ENCODE data around the gene ALOXE3. TPM values are rescaled to one million over a fixed set of nuclear protein-coding genes. Genes with fewer than 3 reads are reported as not detected.

The ALOXE3 gene
- total RNA-seq, 1 experiment from 2014 or later, result 0.13 TPM

DNA sequence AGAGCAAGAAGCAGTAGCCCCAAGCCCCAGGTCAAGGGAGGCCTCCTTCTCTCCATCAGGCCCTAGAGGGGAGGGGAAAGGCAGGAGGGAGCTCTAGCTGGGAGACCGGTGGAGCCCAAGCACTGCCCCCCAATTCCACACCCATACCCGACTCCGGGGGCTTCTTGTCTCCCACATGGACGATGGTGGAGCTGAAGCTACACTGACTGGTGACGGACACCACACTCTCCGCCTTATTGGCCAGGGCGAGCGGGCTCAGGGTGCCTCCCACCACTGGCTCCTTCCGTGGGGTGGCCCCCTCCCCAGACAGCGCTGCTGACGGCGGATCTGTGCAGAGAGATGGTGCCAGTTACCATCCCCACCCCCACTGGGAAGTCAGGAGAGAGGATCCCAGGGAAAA lies 27.5 kb upstream of the ALOXE3 start:
- Histone ChIP-seq H3K4me1 (ENCODE audit: insufficient read depth, low read length) (no peaks in the 10 kb centered on the region), H2BK120ac (ENCODE audit: low read depth, low read length, poor library complexity, severe bottlenecking) (no peak overlapping the region), H4K8ac (replicated peaks; ENCODE audit: insufficient read length, low read depth, low read length) (no peak overlapping the region), H4K91ac (ENCODE audit: insufficient read length, low read depth, low read length) (no peak overlapping the region), H3K79me2 (ENCODE audit: insufficient read depth, low read length) (no peaks in the 10 kb centered on the region), H2AK5ac (ENCODE audit: insufficient read length, low read length) (no peak overlapping the region), H2AFZ (ENCODE audit: low read length) (no peak overlapping the region), H3T11ph (ENCODE audit: low read length) (no peak overlapping the region), H3K9ac (ENCODE audit: extremely low read depth, insufficient read length, low read length) (no peak overlapping the region), H3K4me2 (ENCODE audit: insufficient read depth, insufficient read length, low read length) (no peak overlapping the region), H3K23ac (ENCODE audit: insufficient read length, low read depth, low read length) (no peak overlapping the region), H4K20me1 (ENCODE audit: control insufficient read depth, insufficient read depth, insufficient read length) (no peaks in the 10 kb centered on the region), H2BK12ac (ENCODE audit: insufficient read length, low read depth, low read length) (no peak overlapping the region), H3K27me3 (ENCODE audit: insufficient read depth, low read length) (no peaks in the 10 kb centered on the region), H2BK15ac (ENCODE audit: low read depth, low read length) (no peak overlapping the region), H3K4ac (ENCODE audit: low read depth, low read length) (no peak overlapping the region), H3K9me3 (ENCODE audit: control insufficient read depth, low read depth, low read length) (no peaks in the 10 kb centered on the region), H2BK20ac (ENCODE audit: low read depth, low read length, poor library complexity, severe bottlenecking) (no peak overlapping the region), H3K14ac (ENCODE audit: insufficient read depth, low read length) (no peak overlapping the region), H4K5ac (ENCODE audit: insufficient read length, low read depth, low read length) (no peak overlapping the region), H3K27ac (ENCODE audit: insufficient read length, low read depth, low read length) (no peak overlapping the region), H3K18ac (ENCODE audit: insufficient read length, low read depth, low read length) (no peak overlapping the region), H3K79me1 (ENCODE audit: insufficient read depth, low read depth, low read length, poor library complexity, severe bottlenecking) (peaks cover 2% of the 10 kb centered on the region), H3K23me2 (ENCODE audit: insufficient read length, low read depth, low read length, poor library complexity, severe bottlenecking) (no peaks in the 10 kb centered on the region), H2BK5ac (ENCODE audit: insufficient read length, low read length) (no peak overlapping the region), H3K56ac (ENCODE audit: insufficient read length, low read depth, low read length) (no peak overlapping the region)
- no peaks in the 10 kb centered on the region for H3K9me3 Mint-ChIP-seq
- 0 out of 4 replicates have a peak, but pooled peaks cover 0 to 3% of the 10 kb centered on the region in 2 experiments for H3K4me1 Mint-ChIP-seq
- no peak overlapping the region for H3K27ac Mint-ChIP-seq
- H3K36me3 Mint-ChIP-seq (ENCODE audit: insufficient read depth in 1 of 3, low read depth in 3 of 3), result peaks cover 40 to 76% (median 64%) of the 10 kb centered on the region in 3 experiments
- no peaks in the 10 kb centered on the region; the same call in 1 of the 2 replicates for H3K27me3 Mint-ChIP-seq (ENCODE audit: low read depth)
- DNase-seq, result no peak
- TF ChIP-seq, protein P1, sequence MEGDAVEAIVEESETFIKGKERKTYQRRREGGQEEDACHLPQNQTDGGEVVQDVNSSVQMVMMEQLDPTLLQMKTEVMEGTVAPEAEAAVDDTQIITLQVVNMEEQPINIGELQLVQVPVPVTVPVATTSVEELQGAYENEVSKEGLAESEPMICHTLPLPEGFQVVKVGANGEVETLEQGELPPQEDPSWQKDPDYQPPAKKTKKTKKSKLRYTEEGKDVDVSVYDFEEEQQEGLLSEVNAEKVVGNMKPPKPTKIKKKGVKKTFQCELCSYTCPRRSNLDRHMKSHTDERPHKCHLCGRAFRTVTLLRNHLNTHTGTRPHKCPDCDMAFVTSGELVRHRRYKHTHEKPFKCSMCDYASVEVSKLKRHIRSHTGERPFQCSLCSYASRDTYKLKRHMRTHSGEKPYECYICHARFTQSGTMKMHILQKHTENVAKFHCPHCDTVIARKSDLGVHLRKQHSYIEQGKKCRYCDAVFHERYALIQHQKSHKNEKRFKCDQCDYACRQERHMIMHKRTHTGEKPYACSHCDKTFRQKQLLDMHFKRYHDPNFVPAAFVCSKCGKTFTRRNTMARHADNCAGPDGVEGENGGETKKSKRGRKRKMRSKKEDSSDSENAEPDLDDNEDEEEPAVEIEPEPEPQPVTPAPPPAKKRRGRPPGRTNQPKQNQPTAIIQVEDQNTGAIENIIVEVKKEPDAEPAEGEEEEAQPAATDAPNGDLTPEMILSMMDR (conservative IDR thresholded peaks at IDR 0.05), result no peak
- no CpG with 5 or more reads among the region's 12 CpGs for WGBS (ENCODE audit: extremely low coverage, insufficient read length, low lambda C conversion rate)
- no peak overlapping the region for H3K4me3 Mint-ChIP-seq

Data from H9 (cell line).